HG02763 (cell line): ENCODE results near the gene INHA.

Source experiments
- ATAC-seq: cut with Tn5 transposase; IDR thresholded peaks from one replicate; pipeline ENCODE4 v1.9.1; 2021; ENCODE audit warnings: mild to moderate bottlenecking, moderate library complexity; ENCODE audit not compliant: unreplicated experiment

The INHA gene

GRCh38 chr2:219571311-219572236, 536 bp upstream of the INHA start, which contains the start of gene OBSL1:
TSS of gene OBSL1 (minus strand) at chr2:219571539. CDS start at chr2:219571232, 307 bp downstream.
- no peak for ATAC-seq

GRCh38 chr2:219573166-219573565, 1.1 kb downstream of the INHA start:
- ATAC-seq = no peak

GRCh38 chr2:219574484-219575311, 2.6 kb downstream of the INHA start:
- no peak for ATAC-seq

- no peak for ATAC-seq
Measured at GRCh38 chr2:219575566-219576504, 3.7 kb downstream of the INHA start.

GRCh38 chr2:219576505-219577388, 4.6 kb downstream of the INHA start:
- no peak for ATAC-seq

GRCh38 chr2:219578811-219579613, 6.9 kb downstream of the INHA start:
- ATAC-seq = no peak

GRCh38 chr2:219581346-219581745, 9.2 kb downstream of the INHA start:
- no peak for ATAC-seq

- ATAC-seq = no peak
Measured at GRCh38 chr2:219591091-219591490, 19.0 kb downstream of the INHA start.

- ATAC-seq = no peak
Measured at GRCh38 chr2:219592736-219593135, 20.6 kb downstream of the INHA start.

GRCh38 chr2:219593154-219593553, 21.0 kb downstream of the INHA start:
- ATAC-seq = no peak

- no peak for ATAC-seq
Measured at GRCh38 chr2:219595256-219595655, 23.1 kb downstream of the INHA start.

GRCh38 chr2:219596954-219597551, 24.9 kb downstream of the INHA start:
- ATAC-seq = peak; percentile 2

GRCh38 chr2:219597552-219598307, 25.6 kb downstream of the INHA start, which contains the start of gene STK11IP:
TSS of gene STK11IP (plus strand) at chr2:219597857. CDS start at chr2:219598120, 263 bp downstream.
- peak; percentile 89 for ATAC-seq

- ATAC-seq = no peak
Measured at GRCh38 chr2:219598308-219599078, 26.4 kb downstream of the INHA start.

- no peak for ATAC-seq
Measured at GRCh38 chr2:219603771-219604170, 31.7 kb downstream of the INHA start.

- no peak for ATAC-seq
Measured at GRCh38 chr2:219605607-219605954, 33.5 kb downstream of the INHA start.

- ATAC-seq = no peak
Measured at GRCh38 chr2:219607931-219608330, 35.8 kb downstream of the INHA start.
